Liver (tissue), 9 donors: ENCODE results near the gene KIAA1755. TPM values are rescaled to one million over a fixed set of nuclear protein-coding genes. Genes with fewer than 3 reads are reported as not detected.

Source experiments
- DNase-seq: peaks from one replicate; pipeline ENCODE4 v3.0.0-alpha.2; 2017; ENCODE audit warnings: low spot score
- H3K27ac ChIP-seq, 2 donors: one replicate each; pipeline ENCODE4 v1.7.0; 2013; ENCODE audit warnings: inconsistent platforms in 2 of 2, low read length in 2 of 2, control low read depth in 1 of 2, low read depth in 1 of 2, mild to moderate bottlenecking in 1 of 2
- H3K27me3 ChIP-seq, 4 donors: one replicate each; pipeline versions ENCODE4 v1.6.1 to v1.7.0; 2013; ENCODE audit warnings: low read length in 3 of 4, inconsistent platforms in 1 of 4, mild to moderate bottlenecking in 1 of 4, moderate library complexity in 1 of 4; ENCODE audit not compliant: control insufficient read depth in 4 of 4, insufficient read depth in 4 of 4
- H3K36me3 ChIP-seq, 4 donors: one replicate each; pipeline versions ENCODE4 v1.6.1 to v1.7.0; 2013; ENCODE audit warnings: low read length in 3 of 4, mild to moderate bottlenecking in 3 of 4, low read depth in 1 of 4, moderate library complexity in 1 of 4; ENCODE audit not compliant: control insufficient read depth in 4 of 4, insufficient read depth in 3 of 4
- H3K4me1 ChIP-seq, 4 donors: one replicate each; pipeline versions ENCODE4 v1.6.1 to v1.7.0; 2013; ENCODE audit warnings: low read length in 3 of 4, mild to moderate bottlenecking in 3 of 4, moderate library complexity in 1 of 4; ENCODE audit not compliant: control insufficient read depth in 4 of 4, insufficient read depth in 4 of 4
- H3K4me3 ChIP-seq, 3 donors: one replicate each; pipeline versions ENCODE4 v1.6.1 to v1.7.0; 2013; ENCODE audit warnings: low read length in 3 of 3, control low read depth in 1 of 3, low read depth in 1 of 3, mild to moderate bottlenecking in 1 of 3
- H3K9ac ChIP-seq, 2 donors: one replicate each; pipeline ENCODE4 v1.7.0; 2013; ENCODE audit warnings: low read length in 2 of 2, mild to moderate bottlenecking in 2 of 2, moderate library complexity in 2 of 2, control low read depth in 1 of 2, low read depth in 1 of 2
- H3K9me3 ChIP-seq, 4 donors: one replicate each; pipeline versions ENCODE4 v1.6.1 to v1.7.0; 2013; ENCODE audit warnings: low read length in 3 of 4; ENCODE audit not compliant: control insufficient read depth in 4 of 4
- EGR1 ChIP-seq, 2 donors: IDR thresholded peaks; 2 replicates each; pipeline ENCODE4 v1.6.1; 2016 to 2018; ENCODE audit warnings: antibody characterized with exemption in 2 of 2, low read depth in 2 of 2
- FOXA1 ChIP-seq: IDR thresholded peaks from 2 replicates; pipeline ENCODE4 v1.6.1; 2016; ENCODE audit warnings: antibody characterized with exemption
- FOXA2 ChIP-seq: IDR thresholded peaks from 2 replicates; pipeline ENCODE4 v1.6.1; 2016; ENCODE audit warnings: antibody characterized with exemption
- GABPA ChIP-seq, 2 donors: IDR thresholded peaks in 1 of 2; conservative IDR thresholded peaks in 1 of 2; 2 replicates each; pipeline ENCODE4 v1.6.1; 2016; ENCODE audit warnings: antibody characterized with exemption in 2 of 2, mild to moderate bottlenecking in 1 of 2, moderate library complexity in 1 of 2
- HNF4A ChIP-seq, 2 donors: conservative IDR thresholded peaks; 2 replicates each; pipeline ENCODE4 v1.6.1; 2016; ENCODE audit warnings: antibody characterized with exemption in 2 of 2, mild to moderate bottlenecking in 2 of 2
- HNF4G ChIP-seq: IDR thresholded peaks from 2 replicates; pipeline ENCODE4 v1.6.1; 2016; ENCODE audit warnings: antibody characterized with exemption
- JUND ChIP-seq, 2 donors: IDR thresholded peaks; 2 replicates each; pipeline ENCODE4 v1.6.1; 2016; ENCODE audit warnings: antibody characterized with exemption in 2 of 2
- NR2F2 ChIP-seq: IDR thresholded peaks from 2 replicates; pipeline ENCODE4 v1.6.1; 2016; ENCODE audit warnings: antibody characterized with exemption
- RAD21 ChIP-seq, 2 donors: IDR thresholded peaks; 2 replicates each; pipeline ENCODE4 v1.6.1; 2016; ENCODE audit warnings: antibody characterized with exemption in 2 of 2, mild to moderate bottlenecking in 2 of 2
- RXRA ChIP-seq, 2 donors: IDR thresholded peaks; 2 replicates each; pipeline ENCODE4 v1.6.1; 2017 to 2018; ENCODE audit warnings: antibody characterized with exemption in 2 of 2, mild to moderate bottlenecking in 1 of 2
- SP1 ChIP-seq: IDR thresholded peaks from 2 replicates; pipeline ENCODE4 v1.6.1; 2018; ENCODE audit warnings: antibody characterized with exemption, mild to moderate bottlenecking
- TAF1 ChIP-seq: conservative IDR thresholded peaks from 2 replicates; pipeline ENCODE4 v1.6.1; 2016; ENCODE audit warnings: antibody characterized with exemption, mild to moderate bottlenecking
- WGBS: extraction: QIAGEN DNeasy Blood & Tissue Kit; methylation state at CpG from one replicate; pipeline ENCODE4 v1.1.7; 2013; 5-methylcytosine and 5-hydroxymethylcytosine counted together
- polyA plus RNA-seq, 2 donors: library from polyadenylated mRNA; stranded (reverse) in 1 of 2; unstranded in 1 of 2; fragments of 200-250 nt in 1 of 2; fragments of >200 nt in 1 of 2; fragmentation: Nextera tagmentation in 1 of 2; extraction: Ambion mirVana in 1 of 2; gene quantifications; one replicate each; pipeline versions ENCODE4 v1.2.1 to v1.2.3, GENCODE V29; 2013 to 2015
- total RNA-seq, 2 donors: library from RNA; depleted of rRNA; stranded (reverse); fragments of >200 nt; gene quantifications; one replicate each; pipeline ENCODE4 v1.2.3, GENCODE V29; 2014
- TF ChIP-seq, protein P1 (sequence below): IDR thresholded peaks from 2 replicates; pipeline ENCODE4 v1.6.1; 2016; ENCODE audit warnings: antibody characterized with exemption, mild to moderate bottlenecking
- TF ChIP-seq, protein P2 (sequence below): IDR thresholded peaks from 2 replicates; pipeline ENCODE4 v1.6.1; 2016; ENCODE audit warnings: antibody characterized with exemption
- TF ChIP-seq, protein P3 (sequence below): IDR thresholded peaks from 2 replicates; pipeline ENCODE4 v1.6.1; 2016; ENCODE audit warnings: antibody characterized with exemption
- TF ChIP-seq, protein P4 (sequence below): fragments of 150-350 bp; IDR thresholded peaks from 2 replicates; pipeline ENCODE4 v1.5.1; 2017; ENCODE audit warnings: improper control_type of control experiment, low read depth, low read length; ENCODE audit not compliant: missing input control
- TF ChIP-seq, protein P5 (sequence below): IDR thresholded peaks from 2 replicates; pipeline ENCODE4 v1.6.1; 2016; ENCODE audit warnings: antibody characterized with exemption
- donor health status: healthy.
- donor health status: healthy.
- donor health status: healthy.
- donor health status: healthy.
- donor health status: healthy.

KIAA1755 gene
- total and polyA plus RNA-seq, 4 donors = 0.09 to 1.4 (median 0.81) TPM

DNA sequence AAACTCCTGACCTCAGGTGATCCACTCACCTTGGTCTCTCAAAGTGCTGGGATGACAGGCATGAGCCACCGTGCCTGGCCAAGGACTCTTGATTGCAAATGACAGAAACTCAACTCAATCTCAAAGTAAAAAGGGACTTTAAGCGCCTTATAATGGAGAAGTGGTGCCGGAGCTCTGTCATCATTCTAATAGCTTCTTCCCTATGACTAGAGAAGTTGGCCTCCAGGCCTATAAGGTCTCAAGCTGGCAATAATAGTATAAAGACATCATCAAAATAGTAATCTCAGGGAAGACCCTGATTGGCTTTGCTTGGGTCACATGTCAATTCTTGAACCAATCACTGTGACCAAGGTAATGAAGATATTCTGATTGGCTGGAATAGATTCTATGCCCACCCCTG lies 8.5 kb upstream of the KIAA1755 start:
- no peaks in the 10 kb centered on the region for H3K36me3 ChIP-seq
- no peaks in the 10 kb centered on the region for H3K27me3 ChIP-seq
- no peaks in the 10 kb centered on the region for H3K9me3 ChIP-seq
- H3K9ac ChIP-seq = no peak overlapping the region
- no peak for DNase-seq
- H3K4me3 ChIP-seq = no peak overlapping the region
- H3K4me1 ChIP-seq = no peaks in the 10 kb centered on the region
- no peak overlapping the region for H3K27ac ChIP-seq
- TF ChIP-seq JUND (IDR thresholded peaks at IDR 0.05) = no peak
- TF ChIP-seq EGR1 (IDR thresholded peaks at IDR 0.05; ENCODE audit: low read depth in 2 of 2) = no peak
- TF ChIP-seq, protein P1, sequence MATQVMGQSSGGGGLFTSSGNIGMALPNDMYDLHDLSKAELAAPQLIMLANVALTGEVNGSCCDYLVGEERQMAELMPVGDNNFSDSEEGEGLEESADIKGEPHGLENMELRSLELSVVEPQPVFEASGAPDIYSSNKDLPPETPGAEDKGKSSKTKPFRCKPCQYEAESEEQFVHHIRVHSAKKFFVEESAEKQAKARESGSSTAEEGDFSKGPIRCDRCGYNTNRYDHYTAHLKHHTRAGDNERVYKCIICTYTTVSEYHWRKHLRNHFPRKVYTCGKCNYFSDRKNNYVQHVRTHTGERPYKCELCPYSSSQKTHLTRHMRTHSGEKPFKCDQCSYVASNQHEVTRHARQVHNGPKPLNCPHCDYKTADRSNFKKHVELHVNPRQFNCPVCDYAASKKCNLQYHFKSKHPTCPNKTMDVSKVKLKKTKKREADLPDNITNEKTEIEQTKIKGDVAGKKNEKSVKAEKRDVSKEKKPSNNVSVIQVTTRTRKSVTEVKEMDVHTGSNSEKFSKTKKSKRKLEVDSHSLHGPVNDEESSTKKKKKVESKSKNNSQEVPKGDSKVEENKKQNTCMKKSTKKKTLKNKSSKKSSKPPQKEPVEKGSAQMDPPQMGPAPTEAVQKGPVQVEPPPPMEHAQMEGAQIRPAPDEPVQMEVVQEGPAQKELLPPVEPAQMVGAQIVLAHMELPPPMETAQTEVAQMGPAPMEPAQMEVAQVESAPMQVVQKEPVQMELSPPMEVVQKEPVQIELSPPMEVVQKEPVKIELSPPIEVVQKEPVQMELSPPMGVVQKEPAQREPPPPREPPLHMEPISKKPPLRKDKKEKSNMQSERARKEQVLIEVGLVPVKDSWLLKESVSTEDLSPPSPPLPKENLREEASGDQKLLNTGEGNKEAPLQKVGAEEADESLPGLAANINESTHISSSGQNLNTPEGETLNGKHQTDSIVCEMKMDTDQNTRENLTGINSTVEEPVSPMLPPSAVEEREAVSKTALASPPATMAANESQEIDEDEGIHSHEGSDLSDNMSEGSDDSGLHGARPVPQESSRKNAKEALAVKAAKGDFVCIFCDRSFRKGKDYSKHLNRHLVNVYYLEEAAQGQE = no peak
- no peak for TF ChIP-seq FOXA1
- WGBS = 89% methylated on average over 3 of the region's 3 CpGs

DNA sequence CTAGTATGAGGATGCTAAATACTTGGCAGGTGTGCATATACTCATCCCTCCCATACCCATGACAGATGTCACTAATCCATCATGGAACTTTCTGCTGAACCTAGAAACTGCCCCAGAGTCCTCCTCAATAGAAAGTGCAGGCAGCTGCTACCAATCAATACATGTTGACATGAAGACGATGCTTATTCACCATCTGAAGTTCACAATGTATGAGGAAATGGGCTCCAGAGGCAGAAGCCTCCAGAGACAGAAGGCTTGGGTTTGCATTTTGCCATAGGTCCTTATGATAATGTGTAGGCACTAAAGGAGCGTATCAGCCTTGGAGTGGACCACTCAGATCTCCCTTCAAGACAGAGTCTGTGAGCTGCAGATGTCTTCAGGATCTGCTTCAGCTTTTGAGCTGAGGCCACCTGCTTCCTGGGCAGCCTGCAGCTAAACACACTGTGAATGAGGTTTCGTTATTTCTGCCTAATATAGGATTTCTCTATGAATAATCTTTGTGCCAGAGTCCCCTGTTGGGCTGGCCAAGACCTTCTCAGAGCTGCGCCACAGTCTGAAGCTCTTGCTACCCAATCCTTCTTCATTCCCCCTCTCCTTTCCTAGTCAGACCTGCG lies 7.5 kb upstream of the KIAA1755 start:
- TF ChIP-seq FOXA2 = no peak
- TF ChIP-seq, protein P2, sequence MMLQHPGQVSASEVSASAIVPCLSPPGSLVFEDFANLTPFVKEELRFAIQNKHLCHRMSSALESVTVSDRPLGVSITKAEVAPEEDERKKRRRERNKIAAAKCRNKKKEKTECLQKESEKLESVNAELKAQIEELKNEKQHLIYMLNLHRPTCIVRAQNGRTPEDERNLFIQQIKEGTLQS = no peak
- TF ChIP-seq, protein P3, sequence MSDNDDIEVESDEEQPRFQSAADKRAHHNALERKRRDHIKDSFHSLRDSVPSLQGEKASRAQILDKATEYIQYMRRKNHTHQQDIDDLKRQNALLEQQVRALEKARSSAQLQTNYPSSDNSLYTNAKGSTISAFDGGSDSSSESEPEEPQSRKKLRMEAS = no peak
- TF ChIP-seq, protein P4, sequence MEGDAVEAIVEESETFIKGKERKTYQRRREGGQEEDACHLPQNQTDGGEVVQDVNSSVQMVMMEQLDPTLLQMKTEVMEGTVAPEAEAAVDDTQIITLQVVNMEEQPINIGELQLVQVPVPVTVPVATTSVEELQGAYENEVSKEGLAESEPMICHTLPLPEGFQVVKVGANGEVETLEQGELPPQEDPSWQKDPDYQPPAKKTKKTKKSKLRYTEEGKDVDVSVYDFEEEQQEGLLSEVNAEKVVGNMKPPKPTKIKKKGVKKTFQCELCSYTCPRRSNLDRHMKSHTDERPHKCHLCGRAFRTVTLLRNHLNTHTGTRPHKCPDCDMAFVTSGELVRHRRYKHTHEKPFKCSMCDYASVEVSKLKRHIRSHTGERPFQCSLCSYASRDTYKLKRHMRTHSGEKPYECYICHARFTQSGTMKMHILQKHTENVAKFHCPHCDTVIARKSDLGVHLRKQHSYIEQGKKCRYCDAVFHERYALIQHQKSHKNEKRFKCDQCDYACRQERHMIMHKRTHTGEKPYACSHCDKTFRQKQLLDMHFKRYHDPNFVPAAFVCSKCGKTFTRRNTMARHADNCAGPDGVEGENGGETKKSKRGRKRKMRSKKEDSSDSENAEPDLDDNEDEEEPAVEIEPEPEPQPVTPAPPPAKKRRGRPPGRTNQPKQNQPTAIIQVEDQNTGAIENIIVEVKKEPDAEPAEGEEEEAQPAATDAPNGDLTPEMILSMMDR = no peak
- WGBS = 78% methylated on average over 5 of the region's 5 CpGs
- no peak for DNase-seq

DNA sequence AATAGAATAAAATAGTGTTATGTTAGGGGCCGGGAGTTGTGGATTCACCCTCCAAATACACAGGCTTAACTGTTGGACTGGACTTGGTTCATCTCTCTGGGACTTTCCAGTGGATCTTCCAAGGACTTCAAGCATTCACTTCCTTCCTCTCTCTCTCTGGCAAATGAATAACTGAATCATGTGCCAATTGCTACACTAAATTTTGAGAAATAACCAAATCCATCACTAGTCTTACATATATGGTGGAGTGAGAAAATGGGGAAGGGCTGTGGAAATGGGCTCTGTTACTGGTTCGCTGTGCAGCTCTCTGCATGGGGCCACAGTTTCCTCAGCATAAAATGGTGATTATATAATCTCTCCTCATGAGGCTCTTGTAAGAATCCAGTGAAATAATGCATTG lies 6.8 kb upstream of the KIAA1755 start:
- Histone ChIP-seq H3K27me3 (no peaks in the 10 kb centered on the region), H3K27ac (no peak overlapping the region), H3K4me1 (no peaks in the 10 kb centered on the region), H3K9ac (no peak overlapping the region), H3K36me3 (no peaks in the 10 kb centered on the region), H3K4me3 (no peak overlapping the region), H3K9me3 (no peaks in the 10 kb centered on the region)
- DNase-seq = no peak
- WGBS = 77% methylated on average over 2 of the region's 2 CpGs
- TF ChIP-seq, protein P5, sequence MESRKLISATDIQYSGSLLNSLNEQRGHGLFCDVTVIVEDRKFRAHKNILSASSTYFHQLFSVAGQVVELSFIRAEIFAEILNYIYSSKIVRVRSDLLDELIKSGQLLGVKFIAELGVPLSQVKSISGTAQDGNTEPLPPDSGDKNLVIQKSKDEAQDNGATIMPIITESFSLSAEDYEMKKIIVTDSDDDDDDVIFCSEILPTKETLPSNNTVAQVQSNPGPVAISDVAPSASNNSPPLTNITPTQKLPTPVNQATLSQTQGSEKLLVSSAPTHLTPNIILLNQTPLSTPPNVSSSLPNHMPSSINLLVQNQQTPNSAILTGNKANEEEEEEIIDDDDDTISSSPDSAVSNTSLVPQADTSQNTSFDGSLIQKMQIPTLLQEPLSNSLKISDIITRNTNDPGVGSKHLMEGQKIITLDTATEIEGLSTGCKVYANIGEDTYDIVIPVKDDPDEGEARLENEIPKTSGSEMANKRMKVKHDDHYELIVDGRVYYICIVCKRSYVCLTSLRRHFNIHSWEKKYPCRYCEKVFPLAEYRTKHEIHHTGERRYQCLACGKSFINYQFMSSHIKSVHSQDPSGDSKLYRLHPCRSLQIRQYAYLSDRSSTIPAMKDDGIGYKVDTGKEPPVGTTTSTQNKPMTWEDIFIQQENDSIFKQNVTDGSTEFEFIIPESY = no peak
- TF ChIP-seq, protein P4 = no peak
- no peak for TF ChIP-seq EGR1 (IDR thresholded peaks at IDR 0.05; ENCODE audit: low read depth in 2 of 2)
- TF ChIP-seq RXRA (IDR thresholded peaks at IDR 0.05) = no peak
- TF ChIP-seq RAD21 (IDR thresholded peaks at IDR 0.05) = no peak
- TF ChIP-seq, protein P3 = no peak
- no peak for TF ChIP-seq FOXA2
- no peak for TF ChIP-seq JUND (IDR thresholded peaks at IDR 0.05)
- no peak for TF ChIP-seq FOXA1
- no peak for TF ChIP-seq HNF4G
- no peak for TF ChIP-seq SP1
- no peak for TF ChIP-seq GABPA (IDR thresholded peaks at IDR 0.05 in 1 of 2, conservative IDR thresholded peaks at IDR 0.05 in 1 of 2)
- TF ChIP-seq TAF1 = no peak
- TF ChIP-seq NR2F2 = no peak
- TF ChIP-seq HNF4A (conservative IDR thresholded peaks at IDR 0.05) = no peak

More for the DNA sequence above, 7.5 kb upstream of the KIAA1755 start:
- Histone ChIP-seq H3K36me3 (no peaks in the 10 kb centered on the region), H3K27me3 (no peaks in the 10 kb centered on the region), H3K4me1 (no peaks in the 10 kb centered on the region), H3K27ac (no peak overlapping the region), H3K9me3 (no peaks in the 10 kb centered on the region), H3K9ac (no peak overlapping the region), H3K4me3 (no peak overlapping the region)
